PFSK-1 (cell line): ENCODE measurements around the gene SIAH2.

Source experiments
- FOXP2 ChIP-seq: optimal IDR thresholded peaks from 2 replicates; pipeline ENCODE3; 2011; ENCODE audit warnings: borderline replicate concordance, control low read depth, inconsistent platforms; ENCODE audit not compliant: insufficient read depth; ENCODE audit errors: extremely low read length, extremely low read depth
- POLR2AphosphoS5 ChIP-seq: IDR thresholded peaks from 2 replicates; pipeline ENCODE4 v1.6.1; 2012; ENCODE audit warnings: low read depth, mild to moderate bottlenecking, control low read depth, low read length, moderate library complexity
- TAF1 ChIP-seq: IDR thresholded peaks from 2 replicates; pipeline ENCODE4 v1.6.1; 2012; ENCODE audit warnings: low read length, control low read depth, borderline replicate concordance; ENCODE audit not compliant: insufficient read depth
- TF ChIP-seq, protein P1 (sequence below), 2 experiments: IDR thresholded peaks; 2 replicates each; pipeline versions ENCODE4 v1.6.1 to v1.8.0; 2011 to 2012; ENCODE audit warnings: low read depth in 2 of 2, low read length in 2 of 2, control low read depth in 1 of 2, inconsistent platforms in 1 of 2, mild to moderate bottlenecking in 1 of 2, moderate library complexity in 1 of 2; ENCODE audit not compliant: insufficient read depth in 1 of 2

- TF ChIP-seq TAF1 (no peak), POLR2AphosphoS5 (no peak), FOXP2 (no peak)
- TF ChIP-seq, protein P1, sequence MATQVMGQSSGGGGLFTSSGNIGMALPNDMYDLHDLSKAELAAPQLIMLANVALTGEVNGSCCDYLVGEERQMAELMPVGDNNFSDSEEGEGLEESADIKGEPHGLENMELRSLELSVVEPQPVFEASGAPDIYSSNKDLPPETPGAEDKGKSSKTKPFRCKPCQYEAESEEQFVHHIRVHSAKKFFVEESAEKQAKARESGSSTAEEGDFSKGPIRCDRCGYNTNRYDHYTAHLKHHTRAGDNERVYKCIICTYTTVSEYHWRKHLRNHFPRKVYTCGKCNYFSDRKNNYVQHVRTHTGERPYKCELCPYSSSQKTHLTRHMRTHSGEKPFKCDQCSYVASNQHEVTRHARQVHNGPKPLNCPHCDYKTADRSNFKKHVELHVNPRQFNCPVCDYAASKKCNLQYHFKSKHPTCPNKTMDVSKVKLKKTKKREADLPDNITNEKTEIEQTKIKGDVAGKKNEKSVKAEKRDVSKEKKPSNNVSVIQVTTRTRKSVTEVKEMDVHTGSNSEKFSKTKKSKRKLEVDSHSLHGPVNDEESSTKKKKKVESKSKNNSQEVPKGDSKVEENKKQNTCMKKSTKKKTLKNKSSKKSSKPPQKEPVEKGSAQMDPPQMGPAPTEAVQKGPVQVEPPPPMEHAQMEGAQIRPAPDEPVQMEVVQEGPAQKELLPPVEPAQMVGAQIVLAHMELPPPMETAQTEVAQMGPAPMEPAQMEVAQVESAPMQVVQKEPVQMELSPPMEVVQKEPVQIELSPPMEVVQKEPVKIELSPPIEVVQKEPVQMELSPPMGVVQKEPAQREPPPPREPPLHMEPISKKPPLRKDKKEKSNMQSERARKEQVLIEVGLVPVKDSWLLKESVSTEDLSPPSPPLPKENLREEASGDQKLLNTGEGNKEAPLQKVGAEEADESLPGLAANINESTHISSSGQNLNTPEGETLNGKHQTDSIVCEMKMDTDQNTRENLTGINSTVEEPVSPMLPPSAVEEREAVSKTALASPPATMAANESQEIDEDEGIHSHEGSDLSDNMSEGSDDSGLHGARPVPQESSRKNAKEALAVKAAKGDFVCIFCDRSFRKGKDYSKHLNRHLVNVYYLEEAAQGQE (IDR thresholded peaks at IDR 0.05; ENCODE audit: insufficient read depth in 1 of 2, low read depth in 2 of 2, low read length in 2 of 2): no peak
Measured at GRCh38 chr3:150775001-150775599, 12.1 kb upstream of the SIAH2 start.
